A673 (cell line): ENCODE results near the gene TMEM213. TPM values are rescaled to one million over a fixed set of nuclear protein-coding genes. Genes with fewer than 3 reads are reported as not detected.

ENCODE experiments used
- BruUV-seq: library from RNA; stranded (reverse); fragments of 400-500 nt; replicated peaks from 2 replicates; lab custom pipeline; 2021; lab: Mats Ljungman, UMichigan
- CTCF ChIA-PET: fragments of 300-600 bp; sonication (Branson Sonifier 250); formaldehyde crosslinking; loops from one replicate; lab custom pipeline; 2022; ENCODE audit warnings: antibody characterized with exemption; lab: Charles Lee
- POLR2A ChIA-PET: fragments of 300-600 bp; sonication (Branson Sonifier 250); formaldehyde crosslinking; loops from one replicate; lab custom pipeline; 2022; ENCODE audit warnings: antibody characterized with exemption; ENCODE audit not compliant: low non-redundant PET; lab: Charles Lee
- DNase-seq: peaks from one replicate; pipeline ENCODE4 v3.0.0-alpha.2; 2015; ENCODE audit warnings: low spot score
- H3K27ac ChIP-seq: fragments of 200-600 bp; sonication (generic); 2 replicates; pipeline ENCODE4 v1.5.1; 2016; ENCODE audit warnings: mixed run types, low read depth, mild to moderate bottlenecking, mixed read lengths, antibody characterized with exemption, low read length; ENCODE audit not compliant: poor library complexity, severe bottlenecking
- H3K27me3 ChIP-seq: fragments of 200-600 bp; sonication (generic); replicated peaks from 2 replicates; pipeline ENCODE4 v1.6.1; 2017; ENCODE audit warnings: mixed run types, low read depth, mild to moderate bottlenecking, mixed read lengths, antibody characterized with exemption, low read length; ENCODE audit not compliant: insufficient read depth, poor library complexity
- H3K36me3 ChIP-seq: fragments of 200-600 bp; sonication (generic); 2 replicates; pipeline ENCODE4 v1.6.1; 2016; ENCODE audit warnings: mixed run types, mild to moderate bottlenecking, mixed read lengths, antibody characterized with exemption, low read length; ENCODE audit not compliant: insufficient read depth, poor library complexity, severe bottlenecking
- H3K4me1 ChIP-seq: fragments of 200-600 bp; sonication (generic); 2 replicates; pipeline ENCODE4 v1.6.1; 2017; ENCODE audit warnings: mixed run types, mild to moderate bottlenecking, mixed read lengths, antibody characterized with exemption, low read length; ENCODE audit not compliant: insufficient read depth, poor library complexity, severe bottlenecking
- H3K4me3 ChIP-seq: fragments of 200-600 bp; sonication (generic); 2 replicates; pipeline ENCODE4 v1.5.1; 2016; ENCODE audit warnings: low read depth, mixed run types, mild to moderate bottlenecking, mixed read lengths, low read length; ENCODE audit not compliant: poor library complexity, severe bottlenecking
- H3K9me3 ChIP-seq: fragments of 200-600 bp; sonication (generic); 2 replicates; pipeline ENCODE4 v1.6.1; 2016; ENCODE audit warnings: mixed run types, low read depth, mild to moderate bottlenecking, mixed read lengths, antibody characterized with exemption, low read length; ENCODE audit not compliant: poor library complexity, severe bottlenecking
- EZH2 ChIP-seq: fragments of 200-600 bp; sonication (generic); IDR thresholded peaks from 2 replicates; pipeline ENCODE4 v1.6.1; 2017; ENCODE audit warnings: borderline replicate concordance, low read depth, mild to moderate bottlenecking, mixed read lengths, antibody characterized with exemption, low read length; ENCODE audit not compliant: poor library complexity, severe bottlenecking
- intact Hi-C: fragments of 100-400 bp; cut with micrococcal nuclease; formaldehyde crosslinking; loops from one replicate; pipeline ENCODE4 v1.10.0; 2022; ENCODE audit not compliant: unreplicated experiment
- total RNA-seq: library from RNA; stranded (reverse); gene quantifications from 2 replicates; pipeline ENCODE4 v1.2.3, GENCODE V29; 2021
- TF ChIP-seq, protein P1 (sequence below): fragments of 300-800, 200-600 bp; sonication (generic); conservative IDR thresholded peaks from 2 replicates; pipeline ENCODE4 v1.5.1; 2017; ENCODE audit warnings: low read depth, mild to moderate bottlenecking, antibody characterized with exemption, low read length, moderate library complexity, mixed read lengths

Gene TMEM213
- total RNA-seq, 1 experiment from 2014 or later = not detected

DNA sequence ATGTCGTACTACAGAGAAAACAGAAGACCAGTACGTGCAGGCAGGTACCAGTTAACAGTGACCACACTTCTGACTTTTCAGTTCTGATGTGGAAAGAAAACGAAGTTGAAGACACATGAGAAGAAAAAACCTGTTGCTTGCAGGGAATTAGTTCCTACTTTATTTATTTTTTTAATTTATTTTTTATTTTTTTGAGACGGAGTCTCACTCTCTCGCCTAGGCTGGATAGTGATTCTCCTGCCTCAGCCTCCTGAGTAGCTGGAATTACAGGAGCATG, 74.0 kb downstream of the TMEM213 start:
- Histone ChIP-seq H3K4me1 (no peaks in the 10 kb centered on the region), H3K36me3 (no peaks in the 10 kb centered on the region), H3K4me3 (no peak overlapping the region), H3K27ac (no peak overlapping the region), H3K27me3 (no peaks in the 10 kb centered on the region), H3K9me3 (no peaks in the 10 kb centered on the region)
- intact Hi-C loops = no loop called here
- BruUV-seq = no TSS peak
- TF ChIP-seq EZH2 = no peak
- TF ChIP-seq, protein P1, sequence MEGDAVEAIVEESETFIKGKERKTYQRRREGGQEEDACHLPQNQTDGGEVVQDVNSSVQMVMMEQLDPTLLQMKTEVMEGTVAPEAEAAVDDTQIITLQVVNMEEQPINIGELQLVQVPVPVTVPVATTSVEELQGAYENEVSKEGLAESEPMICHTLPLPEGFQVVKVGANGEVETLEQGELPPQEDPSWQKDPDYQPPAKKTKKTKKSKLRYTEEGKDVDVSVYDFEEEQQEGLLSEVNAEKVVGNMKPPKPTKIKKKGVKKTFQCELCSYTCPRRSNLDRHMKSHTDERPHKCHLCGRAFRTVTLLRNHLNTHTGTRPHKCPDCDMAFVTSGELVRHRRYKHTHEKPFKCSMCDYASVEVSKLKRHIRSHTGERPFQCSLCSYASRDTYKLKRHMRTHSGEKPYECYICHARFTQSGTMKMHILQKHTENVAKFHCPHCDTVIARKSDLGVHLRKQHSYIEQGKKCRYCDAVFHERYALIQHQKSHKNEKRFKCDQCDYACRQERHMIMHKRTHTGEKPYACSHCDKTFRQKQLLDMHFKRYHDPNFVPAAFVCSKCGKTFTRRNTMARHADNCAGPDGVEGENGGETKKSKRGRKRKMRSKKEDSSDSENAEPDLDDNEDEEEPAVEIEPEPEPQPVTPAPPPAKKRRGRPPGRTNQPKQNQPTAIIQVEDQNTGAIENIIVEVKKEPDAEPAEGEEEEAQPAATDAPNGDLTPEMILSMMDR = no peak
- no peak for DNase-seq
- CTCF ChIA-PET = no interaction called here
- POLR2A ChIA-PET = no interaction called here

DNA sequence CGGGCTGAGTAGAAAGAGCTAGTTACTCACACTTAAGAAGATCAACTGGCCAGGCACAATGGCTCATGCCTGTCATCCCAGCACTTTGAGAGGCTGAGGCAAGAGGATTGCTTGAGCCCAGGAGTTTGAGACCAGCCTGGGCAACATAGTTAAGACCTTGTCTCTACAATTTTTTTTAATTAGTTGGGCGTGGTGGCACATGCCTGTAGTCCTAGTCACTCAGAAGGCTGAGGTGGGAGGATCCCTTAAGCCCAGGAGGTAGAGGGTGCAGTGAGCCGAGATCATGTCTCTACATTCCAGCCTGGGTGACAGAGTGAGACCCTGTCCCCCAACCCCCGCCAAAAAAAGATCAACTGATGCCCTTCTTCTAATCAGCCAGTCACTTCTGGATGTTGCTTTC, 74.8 kb downstream of the TMEM213 start:
- intact Hi-C loops = no loop called here
- no peaks in the 10 kb centered on the region for H3K36me3 ChIP-seq
- ChIA-PET CTCF (no interaction called here), POLR2A (no interaction called here)
- BruUV-seq = no TSS peak
- no peak for DNase-seq
- H3K4me3 ChIP-seq = no peak overlapping the region
- TF ChIP-seq, protein P1 = no peak
- no peak for TF ChIP-seq EZH2
- H3K4me1 ChIP-seq = no peaks in the 10 kb centered on the region
- no peaks in the 10 kb centered on the region for H3K9me3 ChIP-seq
- H3K27ac ChIP-seq = no peak overlapping the region
- no peaks in the 10 kb centered on the region for H3K27me3 ChIP-seq

DNA sequence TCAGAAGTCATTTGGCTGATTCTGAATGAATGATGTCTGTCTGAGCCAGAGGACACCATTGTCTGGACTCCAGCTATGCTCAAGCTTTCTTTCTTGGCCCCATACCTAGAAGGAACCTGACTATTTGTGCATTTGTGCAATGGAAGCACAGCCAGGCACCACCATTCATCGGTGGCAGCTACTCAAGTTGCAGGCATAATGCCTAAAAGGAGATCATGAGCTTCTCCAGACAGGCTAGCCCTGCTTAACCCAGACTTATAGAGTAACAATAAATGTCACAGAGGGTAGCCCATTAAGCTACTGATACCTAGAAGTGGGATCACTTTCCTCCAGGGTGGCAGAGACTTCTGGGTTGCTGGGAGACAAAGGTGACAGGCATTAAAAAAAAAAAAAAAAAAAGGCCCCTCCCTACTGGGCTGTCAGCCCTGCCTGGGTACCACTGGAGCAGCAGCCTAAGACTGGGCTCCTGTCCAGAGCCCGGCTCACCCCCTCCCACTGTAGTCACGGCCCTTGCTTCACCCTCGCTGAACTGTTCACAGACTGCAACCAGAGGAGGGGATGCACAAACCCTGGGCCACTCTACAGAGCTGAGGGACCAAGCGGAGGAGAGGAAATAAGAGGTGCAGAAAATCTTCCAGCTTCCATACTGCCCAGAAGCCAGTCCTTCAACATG, 75.6 kb downstream of the TMEM213 start:
- intact Hi-C loops = no loop called here
- TF ChIP-seq, protein P1 = no peak
- TF ChIP-seq EZH2 = no peak
- CTCF ChIA-PET = no interaction called here

More for the DNA sequence above, 75.6 kb downstream of the TMEM213 start:
- POLR2A ChIA-PET = no interaction called here
- Histone ChIP-seq H3K4me3 (no peak overlapping the region), H3K27ac (no peak overlapping the region), H3K27me3 (no peaks in the 10 kb centered on the region), H3K36me3 (no peaks in the 10 kb centered on the region), H3K4me1 (no peaks in the 10 kb centered on the region), H3K9me3 (no peaks in the 10 kb centered on the region)
- no peak for DNase-seq
- no TSS peak for BruUV-seq
